Esophagus mucosa (tissue), 1 donor: ENCODE data around the gene EFNA5. TPM values are rescaled to one million over a fixed set of nuclear protein-coding genes. Genes with fewer than 3 reads are reported as not detected.
A peak's percentile ranks its signal among the peaks of the same experiment; 100 is the strongest.

Experiments used
- ATAC-seq: fragments of 200-7000 bp; cut with Tn5 transposase; one replicate; pipeline ENCODE4 v1.9.1; 2020
- total RNA-seq: library from RNA; stranded (reverse); gene quantifications from one replicate; pipeline ENCODE4 v1.2.4, GENCODE V29; 2023
- donor health status: DM: yes; HTN: yes; CAD: no.

Gene EFNA5
- total RNA-seq, 1 donor from 2014 or later, result 29.7 TPM

DNA sequence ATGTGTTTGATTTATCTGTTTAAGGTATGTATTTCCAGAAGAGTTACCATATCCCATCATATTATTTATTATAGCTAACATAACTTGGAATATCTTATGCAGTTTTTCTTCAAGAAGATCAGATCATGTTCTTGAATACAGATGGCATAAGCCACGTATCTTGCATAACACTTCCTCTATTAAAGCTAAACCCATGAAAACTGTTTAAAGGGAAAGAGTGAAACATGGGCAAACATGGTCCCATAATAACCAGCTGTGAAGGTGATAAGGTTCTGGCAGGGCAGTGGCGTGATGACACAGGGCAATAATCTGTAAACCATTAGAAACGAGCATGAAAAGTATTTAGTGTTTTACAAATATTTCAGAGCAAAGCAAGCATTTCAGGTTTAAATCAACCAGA lies 34.2 kb downstream of the EFNA5 start:
- ATAC-seq, result no peak

GRCh38 chr5:107636068-107636467 lies 34.7 kb downstream of the EFNA5 start:
- no peak for ATAC-seq

DNA sequence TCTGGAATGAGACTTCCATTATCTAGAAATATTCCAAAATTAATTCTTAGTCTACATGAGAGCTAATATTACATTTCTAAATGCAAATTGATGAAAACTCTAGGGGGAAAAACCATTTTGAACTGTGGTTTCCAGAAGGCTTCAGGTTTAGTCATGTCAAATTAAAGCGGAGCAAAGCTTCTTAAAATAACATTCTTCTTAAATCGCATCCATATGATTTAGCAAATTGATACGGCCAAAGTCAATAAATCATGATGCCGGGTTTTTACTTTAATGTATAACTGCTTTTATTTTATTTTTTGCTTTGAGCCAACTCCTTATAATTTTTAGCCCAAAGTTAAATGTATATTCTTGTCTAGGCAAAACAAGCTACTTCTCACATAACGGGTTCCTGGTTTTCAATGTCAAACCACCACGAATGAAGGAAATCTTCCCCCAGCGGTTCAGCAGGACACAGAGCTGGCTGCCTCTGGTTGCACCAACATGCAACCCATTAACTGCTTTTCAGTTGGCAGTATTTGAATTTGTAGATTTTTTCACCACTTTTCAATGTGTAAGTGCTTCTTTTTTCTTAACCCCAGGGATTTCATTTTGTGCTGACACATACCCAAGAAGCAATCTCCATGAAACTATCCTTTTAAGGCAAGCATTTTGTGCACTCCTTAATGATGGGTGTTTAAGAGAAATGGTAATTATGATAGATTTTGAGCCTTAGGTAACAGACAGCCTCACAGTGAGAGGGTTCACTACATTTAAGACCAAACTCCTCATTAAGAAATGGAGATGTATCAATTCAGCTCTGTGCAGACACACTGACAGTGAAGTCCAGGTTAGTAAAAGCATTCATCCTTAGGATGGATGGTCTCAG lies 35.5 kb downstream of the EFNA5 start:
- no peak for ATAC-seq

- ATAC-seq, result no peak
Observed at GRCh38 chr5:107633171-107633901, 37.4 kb downstream of the EFNA5 start.

- no peak for ATAC-seq
Observed at GRCh38 chr5:107631805-107632362, 38.9 kb downstream of the EFNA5 start.

- peak; percentile 92 for ATAC-seq
Observed at GRCh38 chr5:107630184-107630583, 40.6 kb downstream of the EFNA5 start.

GRCh38 chr5:107624235-107624634 lies 46.5 kb downstream of the EFNA5 start:
- ATAC-seq, result no peak

- no peak for ATAC-seq
Observed at GRCh38 chr5:107621089-107621488, 49.6 kb downstream of the EFNA5 start.

DNA sequence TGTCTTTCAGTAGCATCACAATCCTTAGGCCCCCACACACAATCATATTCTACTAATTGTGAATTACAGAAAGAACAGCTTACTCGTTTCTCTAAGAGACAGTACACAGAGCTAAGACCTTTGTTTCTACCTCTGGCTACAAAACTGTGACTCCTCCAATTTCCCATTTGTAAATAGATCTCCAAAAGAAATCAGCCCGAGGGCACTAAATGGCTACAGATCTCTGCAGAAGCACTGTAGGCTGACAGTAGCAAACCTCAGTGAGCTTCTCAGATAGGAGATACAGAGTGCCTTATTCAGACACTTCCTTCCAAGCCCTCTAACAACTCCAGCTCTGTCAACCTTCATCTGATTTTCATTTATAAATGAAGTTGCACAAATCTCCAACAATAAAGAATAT lies 51.0 kb downstream of the EFNA5 start:
- ATAC-seq, result no peak

- no peak for ATAC-seq
Observed at GRCh38 chr5:107618242-107618641, 52.5 kb downstream of the EFNA5 start.

- no peak for ATAC-seq
Observed at GRCh38 chr5:107617052-107617451, 53.7 kb downstream of the EFNA5 start.

DNA sequence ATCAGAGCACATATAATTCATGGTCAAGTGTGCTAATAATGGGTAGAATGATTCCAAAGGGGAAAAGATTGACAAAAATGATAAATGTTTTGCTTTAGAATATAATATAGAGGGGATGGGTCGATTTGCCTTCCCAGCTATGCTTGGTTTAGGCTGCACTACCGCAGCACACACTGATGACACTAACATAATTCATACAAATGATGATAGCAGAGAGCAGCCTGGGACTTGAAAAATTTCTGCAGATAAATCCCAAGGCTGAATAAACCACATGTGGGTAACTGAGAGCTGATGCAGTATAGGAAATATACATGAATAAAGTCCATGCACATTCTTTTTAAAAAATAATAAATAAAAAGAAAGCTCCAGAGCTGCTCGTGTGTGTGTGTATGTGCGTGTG lies 54.5 kb downstream of the EFNA5 start:
- ATAC-seq, result no peak

DNA sequence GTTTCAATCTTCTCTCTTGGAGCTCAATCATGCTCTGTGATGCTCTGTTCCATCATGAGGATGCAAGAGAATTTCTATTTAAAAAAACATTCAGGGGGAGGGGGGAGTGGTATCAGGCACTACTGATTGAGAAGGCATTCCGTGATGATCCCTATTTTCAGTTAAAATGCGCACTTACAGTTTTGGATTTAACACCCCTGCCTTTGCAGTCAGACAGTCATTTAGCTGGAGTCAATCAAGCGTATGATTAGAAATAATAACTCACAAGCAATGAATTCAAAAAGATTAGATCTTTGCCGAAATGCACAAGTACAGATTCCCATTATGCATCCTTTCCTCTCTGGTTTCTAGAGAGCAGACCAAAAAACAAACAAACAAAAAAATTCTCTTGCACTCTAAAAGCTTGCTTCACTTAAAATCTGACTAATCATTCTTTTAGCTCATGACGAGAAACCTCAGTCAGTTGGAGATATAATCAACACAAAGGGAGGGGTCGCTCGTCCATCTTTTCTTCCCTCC lies 55.4 kb downstream of the EFNA5 start:
- ATAC-seq, result no peak

DNA sequence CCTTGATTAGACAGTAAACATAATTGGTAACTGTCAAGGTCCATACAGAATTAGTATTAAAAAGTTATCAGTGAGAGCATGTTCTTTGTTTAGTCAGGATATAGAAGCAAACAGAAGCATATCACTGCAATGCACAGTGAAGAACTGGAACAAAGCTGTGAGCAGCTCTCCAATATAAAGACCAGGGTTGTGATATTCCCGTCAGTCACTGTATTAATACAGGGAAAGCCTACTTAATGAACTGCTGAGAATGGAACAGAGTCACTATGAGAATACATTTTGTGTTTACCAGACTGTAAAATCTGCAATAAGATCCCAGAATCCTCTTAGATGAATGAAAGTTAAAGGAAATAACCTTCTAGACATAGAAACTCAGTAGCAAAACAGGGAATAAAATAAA lies 58.2 kb downstream of the EFNA5 start:
- ATAC-seq, result no peak

- no peak for ATAC-seq
Observed at GRCh38 chr5:107610798-107611197, 59.9 kb downstream of the EFNA5 start.

GRCh38 chr5:107607671-107608345 lies 62.9 kb downstream of the EFNA5 start:
- ATAC-seq, result no peak

DNA sequence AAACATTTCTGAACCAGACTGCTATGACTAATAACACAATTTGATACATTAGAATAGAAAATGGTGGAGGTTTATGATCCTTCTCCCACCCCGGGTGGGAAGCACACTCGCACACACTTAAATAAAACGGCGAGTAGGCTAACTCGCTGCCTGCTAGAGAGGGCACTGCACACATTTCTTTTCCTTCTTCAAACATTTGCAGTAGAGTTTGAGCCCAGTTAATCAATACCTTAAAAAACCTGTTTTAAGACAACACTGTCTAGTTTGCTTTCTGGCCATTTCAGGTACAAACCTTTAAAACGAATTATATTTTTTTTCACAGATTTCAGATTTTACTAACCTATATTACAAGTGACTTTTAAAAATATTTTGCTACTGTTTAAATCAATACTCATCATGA lies 63.5 kb downstream of the EFNA5 start:
- ATAC-seq, result no peak

GRCh38 chr5:107605596-107606125 lies 65.1 kb downstream of the EFNA5 start:
- no peak for ATAC-seq

DNA sequence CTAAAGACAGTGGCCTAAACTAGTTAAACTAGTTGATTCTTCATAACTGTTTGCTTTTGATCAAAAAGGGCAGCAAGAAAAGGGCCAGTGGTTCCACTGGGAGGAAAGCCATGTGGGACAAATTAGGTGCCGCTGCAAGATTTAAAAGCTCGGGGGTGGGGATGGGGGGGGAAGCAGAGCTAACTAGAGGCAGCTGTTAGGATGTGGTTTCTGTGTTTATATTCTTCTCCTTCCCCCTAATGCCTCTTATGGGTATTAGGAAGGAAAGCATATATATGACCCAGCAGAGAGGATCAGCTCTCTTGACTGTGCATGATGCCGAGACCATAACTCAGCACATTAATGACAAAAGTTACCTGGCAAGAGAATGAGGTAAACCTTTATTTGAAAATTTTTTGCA lies 65.7 kb downstream of the EFNA5 start:
- no peak for ATAC-seq

GRCh38 chr5:107604146-107604910 lies 66.4 kb downstream of the EFNA5 start:
- ATAC-seq, result peak; percentile 48

DNA sequence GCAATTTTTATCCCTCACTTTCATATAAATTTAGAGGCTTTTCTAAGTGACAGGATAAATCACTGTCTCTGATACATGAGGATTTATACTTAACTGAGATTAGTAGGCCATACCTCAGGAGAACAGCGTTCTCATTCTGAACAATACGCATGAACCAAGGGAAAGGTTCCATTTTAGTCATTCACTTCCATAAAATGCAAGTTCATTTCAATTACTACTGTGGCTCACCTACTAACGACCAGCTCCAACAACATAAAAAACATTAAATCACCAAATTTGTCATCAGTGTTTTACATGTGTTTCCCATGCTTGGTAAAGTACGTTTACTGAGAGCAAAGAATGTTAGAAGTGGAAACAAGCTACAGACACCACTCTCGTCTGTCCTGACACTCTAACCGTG lies 67.4 kb downstream of the EFNA5 start:
- no peak for ATAC-seq

DNA sequence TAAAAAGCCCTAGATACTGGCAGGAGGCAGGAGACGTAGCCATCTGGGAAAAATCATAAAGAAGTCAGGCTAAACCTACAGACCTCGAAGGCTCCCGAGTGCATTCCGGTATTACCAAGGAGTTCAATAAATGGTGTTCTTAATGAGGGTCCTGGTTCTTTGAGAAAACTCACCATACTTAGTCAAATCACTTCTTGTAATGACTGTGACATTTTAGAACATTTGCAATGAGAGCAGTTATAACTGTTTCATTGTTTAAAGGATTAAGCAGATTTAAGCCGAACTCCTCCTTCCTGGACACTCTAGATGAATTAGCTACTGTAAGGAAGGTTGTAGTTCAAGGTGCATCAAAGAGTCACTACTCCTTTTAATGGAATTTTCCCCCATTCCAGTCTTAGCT lies 67.8 kb downstream of the EFNA5 start:
- ATAC-seq, result no peak
